Thyroid gland (tissue), 4 donors: ENCODE measurements around the gene MAPRE2.

Experiments
- POLR2A ChIP-seq, 2 donors: fragments of 450-650 bp; IDR thresholded peaks; one replicate each; pipeline ENCODE4 v1.6.1; 2017; ENCODE audit warnings: antibody characterized with exemption in 2 of 2, mild to moderate bottlenecking in 2 of 2, moderate library complexity in 1 of 2
- TF ChIP-seq, protein P1 (sequence below), 6 experiments: fragments of 200-600 bp in 3 of 6; fragments of 450-650 bp in 3 of 6; sonication (generic) in 3 of 6; IDR thresholded peaks; one replicate each; pipeline ENCODE4 v1.5.1; 2016 to 2019; ENCODE audit warnings: antibody characterized with exemption in 6 of 6, mild to moderate bottlenecking in 2 of 6, inconsistent platforms in 1 of 6, moderate library complexity in 1 of 6

DNA sequence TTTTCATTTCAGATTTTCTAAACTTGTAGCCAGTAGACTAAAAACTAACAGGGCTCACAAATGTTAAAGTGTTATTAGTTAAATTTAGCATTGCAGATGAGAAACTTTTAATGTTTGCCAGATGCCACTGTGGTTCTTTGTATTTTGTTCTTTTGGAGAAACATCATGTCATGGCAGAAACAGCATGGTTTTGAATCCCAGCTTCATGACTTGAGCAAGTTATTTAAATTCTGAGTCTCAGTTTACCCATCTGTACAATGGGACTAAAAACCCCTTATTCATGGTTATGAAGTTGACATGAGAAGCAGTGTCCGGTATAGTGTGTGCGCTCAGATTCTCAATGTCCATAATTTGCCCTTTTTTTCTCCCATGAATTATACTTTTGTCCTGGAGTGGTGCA is 56.5 kb downstream of the MAPRE2 start:
- TF ChIP-seq, protein P1, sequence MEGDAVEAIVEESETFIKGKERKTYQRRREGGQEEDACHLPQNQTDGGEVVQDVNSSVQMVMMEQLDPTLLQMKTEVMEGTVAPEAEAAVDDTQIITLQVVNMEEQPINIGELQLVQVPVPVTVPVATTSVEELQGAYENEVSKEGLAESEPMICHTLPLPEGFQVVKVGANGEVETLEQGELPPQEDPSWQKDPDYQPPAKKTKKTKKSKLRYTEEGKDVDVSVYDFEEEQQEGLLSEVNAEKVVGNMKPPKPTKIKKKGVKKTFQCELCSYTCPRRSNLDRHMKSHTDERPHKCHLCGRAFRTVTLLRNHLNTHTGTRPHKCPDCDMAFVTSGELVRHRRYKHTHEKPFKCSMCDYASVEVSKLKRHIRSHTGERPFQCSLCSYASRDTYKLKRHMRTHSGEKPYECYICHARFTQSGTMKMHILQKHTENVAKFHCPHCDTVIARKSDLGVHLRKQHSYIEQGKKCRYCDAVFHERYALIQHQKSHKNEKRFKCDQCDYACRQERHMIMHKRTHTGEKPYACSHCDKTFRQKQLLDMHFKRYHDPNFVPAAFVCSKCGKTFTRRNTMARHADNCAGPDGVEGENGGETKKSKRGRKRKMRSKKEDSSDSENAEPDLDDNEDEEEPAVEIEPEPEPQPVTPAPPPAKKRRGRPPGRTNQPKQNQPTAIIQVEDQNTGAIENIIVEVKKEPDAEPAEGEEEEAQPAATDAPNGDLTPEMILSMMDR (IDR thresholded peaks at IDR 0.05): no peak
- TF ChIP-seq POLR2A (IDR thresholded peaks at IDR 0.05): no peak
